HL-60 (cell line): ENCODE results near the gene SUCO.

Experiments
- CTCF ChIP-seq: IDR thresholded peaks from one replicate; pipeline ENCODE4 v1.5.1; 2011; ENCODE audit warnings: low read length, control low read depth, inconsistent platforms; ENCODE audit not compliant: insufficient read depth
- GABPA ChIP-seq: IDR thresholded peaks from 2 replicates; pipeline ENCODE4 v1.6.1; 2012; ENCODE audit warnings: low read depth
- POLR2AphosphoS5 ChIP-seq: IDR thresholded peaks from 2 replicates; pipeline ENCODE4 v1.6.1; 2012; ENCODE audit warnings: low read depth
- REST ChIP-seq: IDR thresholded peaks from 2 replicates; pipeline ENCODE4 v1.6.1; 2012; ENCODE audit warnings: low read depth; ENCODE audit not compliant: insufficient replicate concordance
- SPI1 ChIP-seq: IDR thresholded peaks from 2 replicates; pipeline ENCODE4 v1.6.1; 2012; ENCODE audit warnings: low read depth, mild to moderate bottlenecking, borderline replicate concordance

- no peak for TF ChIP-seq CTCF
- TF ChIP-seq GABPA = no peak
- no peak for TF ChIP-seq POLR2AphosphoS5
- TF ChIP-seq SPI1 = no peak
- no peak for TF ChIP-seq REST
Observed at GRCh38 chr1:172566196-172566997, 33.4 kb downstream of the SUCO start.
